HG03139 (cell line): ENCODE results near the gene SIT1.

ENCODE experiments used
- ATAC-seq: cut with Tn5 transposase; IDR thresholded peaks from one replicate; pipeline ENCODE4 v1.9.1; 2021; ENCODE audit not compliant: unreplicated experiment

SIT1 gene

DNA sequence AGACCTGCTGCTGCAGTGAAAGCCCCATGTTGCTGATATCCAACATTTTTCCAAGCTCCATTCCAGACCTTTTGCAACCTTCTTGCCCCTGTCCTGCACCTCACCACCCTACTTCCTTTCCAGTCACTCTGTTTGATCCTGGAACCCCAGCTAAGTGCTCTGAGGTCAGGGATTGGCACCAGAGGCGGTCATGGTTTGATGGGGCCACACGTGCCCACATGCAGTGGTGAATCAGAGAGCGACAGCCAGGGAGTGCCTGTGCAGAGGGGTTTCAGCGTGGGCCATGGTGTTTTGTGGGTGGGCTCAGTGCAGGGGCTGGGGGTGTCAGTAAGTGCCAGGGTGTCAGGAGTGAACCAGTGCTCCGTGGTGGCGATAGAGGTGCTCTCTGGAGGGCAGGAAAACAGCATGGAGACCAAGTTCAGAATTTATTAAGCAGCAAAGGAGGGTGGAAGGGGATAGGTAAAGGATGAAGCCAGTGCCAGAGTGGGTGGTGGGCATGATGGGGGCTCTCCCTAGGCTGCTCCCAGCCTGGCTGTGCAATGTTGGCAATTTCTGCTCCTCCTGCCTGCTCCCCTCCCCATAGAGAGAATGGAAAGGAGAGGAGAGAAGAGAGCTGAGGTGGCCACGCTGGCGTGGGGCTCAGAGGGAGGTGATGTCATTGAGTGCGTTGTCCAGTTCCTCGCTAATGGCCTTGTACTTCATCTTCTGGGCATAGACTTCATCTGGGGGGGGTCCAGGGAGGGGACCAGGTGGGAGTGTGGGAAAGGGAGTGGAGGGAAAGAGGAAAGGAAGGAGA lies 32.0 kb upstream of the SIT1 start:
- no peak for ATAC-seq

GRCh38 chr9:35682051-35682450 lies 31.3 kb upstream of the SIT1 start:
- no peak for ATAC-seq

DNA sequence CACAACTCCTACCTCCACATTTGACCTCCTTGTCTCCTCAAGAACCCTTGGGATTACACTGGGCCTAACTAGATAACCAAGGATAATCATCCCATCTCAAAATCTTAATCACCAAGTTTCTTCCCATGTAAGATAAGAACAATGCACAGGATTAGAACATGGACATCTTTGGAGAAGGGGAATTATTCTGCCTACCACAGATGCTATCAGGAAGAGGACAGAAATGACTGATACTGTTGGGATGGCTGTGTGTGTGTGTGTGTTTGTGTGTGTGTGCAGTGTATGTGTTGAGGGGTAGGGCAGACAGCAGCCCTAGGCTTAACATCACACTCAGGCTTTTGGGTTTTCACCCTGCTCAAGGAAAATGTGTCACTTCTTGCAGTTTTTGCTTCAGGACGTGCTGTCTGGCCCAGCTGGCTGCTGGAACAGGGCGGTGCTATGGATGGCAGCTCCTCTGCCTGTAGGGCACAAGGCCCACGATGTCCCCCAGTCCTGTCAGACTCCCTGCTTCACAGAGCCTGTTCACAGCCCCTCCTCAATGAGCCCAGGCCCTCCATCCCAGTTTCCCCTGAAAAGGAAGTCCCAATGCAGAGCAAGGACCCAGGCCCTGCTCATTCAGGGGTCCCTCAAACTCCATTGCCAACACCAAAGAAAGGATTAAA lies 30.7 kb upstream of the SIT1 start:
- no peak for ATAC-seq

- no peak for ATAC-seq
Measured at GRCh38 chr9:35680331-35681105, 29.8 kb upstream of the SIT1 start.

GRCh38 chr9:35679766-35680330 lies 29.1 kb upstream of the SIT1 start:
- no peak for ATAC-seq

DNA sequence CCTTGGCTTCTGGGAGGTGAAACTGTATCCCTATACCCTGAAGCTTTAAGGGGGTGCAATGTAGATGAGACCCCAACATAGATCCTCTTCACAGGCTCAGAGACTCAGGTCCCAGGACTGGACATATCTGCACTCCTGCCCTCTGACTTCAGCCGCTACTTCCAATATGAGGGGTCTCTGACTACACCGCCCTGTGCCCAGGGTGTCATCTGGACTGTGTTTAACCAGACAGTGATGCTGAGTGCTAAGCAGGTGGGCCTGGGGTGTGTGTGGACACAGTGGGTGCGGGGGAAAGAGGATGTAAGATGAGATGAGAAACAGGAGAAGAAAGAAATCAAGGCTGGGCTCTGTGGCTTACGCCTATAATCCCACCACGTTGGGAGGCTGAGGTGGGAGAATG lies 28.4 kb upstream of the SIT1 start:
- ATAC-seq: no peak

GRCh38 chr9:35675732-35676392 lies 25.1 kb upstream of the SIT1 start:
- no peak for ATAC-seq

GRCh38 chr9:35675204-35675603 lies 24.5 kb upstream of the SIT1 start:
- ATAC-seq: no peak

DNA sequence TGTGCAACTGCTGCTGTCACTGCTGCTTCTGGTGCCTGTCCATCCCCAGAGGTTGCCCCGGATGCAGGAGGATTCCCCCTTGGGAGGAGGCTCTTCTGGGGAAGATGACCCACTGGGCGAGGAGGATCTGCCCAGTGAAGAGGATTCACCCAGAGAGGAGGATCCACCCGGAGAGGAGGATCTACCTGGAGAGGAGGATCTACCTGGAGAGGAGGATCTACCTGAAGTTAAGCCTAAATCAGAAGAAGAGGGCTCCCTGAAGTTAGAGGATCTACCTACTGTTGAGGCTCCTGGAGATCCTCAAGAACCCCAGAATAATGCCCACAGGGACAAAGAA lies 23.3 kb upstream of the SIT1 start:
- no peak for ATAC-seq

- ATAC-seq: no peak
Measured at GRCh38 chr9:35673132-35674024, 22.6 kb upstream of the SIT1 start, which contains the start of gene CA9. Gene CA9 (plus strand): TSS chr9:35673928. CDS start chr9:35673960, 32 bp downstream.

DNA sequence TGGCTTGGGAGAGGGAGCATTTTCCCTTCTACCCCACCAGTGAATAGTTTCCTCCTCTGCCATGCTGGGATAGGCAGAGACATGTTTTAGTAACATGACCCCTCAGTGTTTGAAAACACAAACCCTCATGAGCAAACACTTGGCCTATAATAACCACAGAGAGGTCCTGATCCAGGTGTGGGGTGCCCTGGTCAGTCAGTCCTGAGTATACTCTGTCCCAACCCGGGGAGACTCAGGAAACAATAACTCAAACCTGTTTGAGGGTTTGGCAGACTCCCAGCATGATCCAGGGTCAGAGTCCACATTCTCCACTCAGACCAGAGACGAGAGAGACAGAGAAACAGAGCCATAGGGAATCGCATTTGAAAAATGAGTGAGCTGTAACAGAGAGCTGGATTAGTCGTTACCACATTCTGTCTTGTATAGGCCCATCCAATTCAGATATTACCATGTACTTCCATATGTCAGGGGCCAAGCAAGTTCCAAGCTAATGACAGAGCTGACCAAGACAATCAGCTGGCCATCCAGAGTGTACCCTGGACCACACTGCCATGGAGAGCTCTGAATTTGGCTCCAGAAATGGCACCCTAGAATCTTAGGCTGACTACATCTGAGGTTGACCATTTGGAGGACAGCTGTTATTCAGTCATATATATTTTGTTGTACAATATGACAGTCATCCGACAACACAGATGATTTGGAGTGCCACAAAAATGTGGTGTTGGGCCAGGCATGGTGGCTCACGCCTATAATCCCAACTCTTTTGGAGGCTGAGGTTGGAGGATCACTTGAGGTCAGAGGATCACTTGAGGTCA lies 18.8 kb upstream of the SIT1 start:
- no peak for ATAC-seq

GRCh38 chr9:35667939-35668338 lies 17.2 kb upstream of the SIT1 start:
- no peak for ATAC-seq

DNA sequence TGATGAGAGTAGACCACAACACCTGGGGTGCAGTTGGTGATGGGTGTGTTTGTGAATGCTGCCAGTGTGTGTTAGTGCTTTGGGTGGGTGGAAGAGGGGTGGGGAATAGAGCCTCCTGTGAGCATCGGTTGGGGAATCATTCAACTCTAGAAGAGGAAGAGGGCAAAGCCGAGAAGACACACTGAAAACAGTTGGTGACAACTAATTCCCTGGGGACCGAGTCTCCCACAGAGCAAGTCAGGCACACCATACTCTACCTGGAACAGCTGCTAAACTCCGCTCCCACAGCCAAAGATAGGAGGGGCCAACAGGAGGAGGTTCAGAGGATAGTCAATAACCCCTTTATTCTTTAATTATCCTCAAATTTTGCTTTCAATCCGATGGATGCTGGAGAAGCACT lies 15.8 kb upstream of the SIT1 start:
- ATAC-seq: no peak

DNA sequence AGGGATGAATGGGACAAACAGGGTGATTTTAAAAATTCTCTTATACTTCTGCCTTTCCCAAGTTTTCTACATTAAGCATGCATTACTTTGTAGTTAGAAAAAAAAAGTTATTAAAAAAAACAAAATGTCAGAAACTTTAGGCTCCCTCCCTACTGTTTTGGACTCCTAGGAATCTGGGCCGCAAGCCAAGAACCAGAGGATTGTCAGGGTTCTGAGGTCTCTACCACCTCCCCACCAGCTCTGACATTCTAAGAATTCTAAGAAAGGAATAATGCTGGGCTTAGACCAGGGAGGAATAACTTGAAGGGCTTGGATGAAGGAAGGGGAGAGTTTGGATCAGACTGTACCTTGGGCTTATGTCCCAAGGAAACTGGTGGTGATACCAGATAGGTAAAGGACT lies 15.3 kb upstream of the SIT1 start:
- ATAC-seq: no peak

GRCh38 chr9:35665471-35665818 lies 14.7 kb upstream of the SIT1 start:
- ATAC-seq: no peak

GRCh38 chr9:35664531-35665470 lies 14.1 kb upstream of the SIT1 start, which contains the start of gene ARHGEF39:
Gene ARHGEF39 (minus strand): TSS chr9:35665195. CDS start chr9:35665169, 26 bp downstream.
- peak; percentile 71 for ATAC-seq

DNA sequence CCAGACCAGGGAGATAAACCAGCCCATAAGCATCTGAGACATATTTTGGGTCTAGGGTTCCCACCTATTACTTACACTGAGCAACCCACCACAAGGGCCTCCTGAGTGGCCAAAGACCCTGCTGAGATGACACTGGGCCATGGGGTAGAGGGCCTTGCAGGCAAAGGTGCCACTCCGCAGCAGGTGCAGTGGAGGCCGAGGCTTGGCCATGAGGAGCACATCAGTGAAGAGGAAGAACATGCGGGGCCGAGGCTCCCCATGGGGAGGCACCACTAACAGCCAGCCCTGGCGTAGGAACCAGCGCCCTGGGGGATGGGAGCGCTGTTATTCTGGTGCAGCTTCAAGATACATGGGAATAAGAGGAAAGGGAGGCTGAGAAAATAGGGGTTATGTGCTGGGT lies 11.7 kb upstream of the SIT1 start:
- no peak for ATAC-seq

DNA sequence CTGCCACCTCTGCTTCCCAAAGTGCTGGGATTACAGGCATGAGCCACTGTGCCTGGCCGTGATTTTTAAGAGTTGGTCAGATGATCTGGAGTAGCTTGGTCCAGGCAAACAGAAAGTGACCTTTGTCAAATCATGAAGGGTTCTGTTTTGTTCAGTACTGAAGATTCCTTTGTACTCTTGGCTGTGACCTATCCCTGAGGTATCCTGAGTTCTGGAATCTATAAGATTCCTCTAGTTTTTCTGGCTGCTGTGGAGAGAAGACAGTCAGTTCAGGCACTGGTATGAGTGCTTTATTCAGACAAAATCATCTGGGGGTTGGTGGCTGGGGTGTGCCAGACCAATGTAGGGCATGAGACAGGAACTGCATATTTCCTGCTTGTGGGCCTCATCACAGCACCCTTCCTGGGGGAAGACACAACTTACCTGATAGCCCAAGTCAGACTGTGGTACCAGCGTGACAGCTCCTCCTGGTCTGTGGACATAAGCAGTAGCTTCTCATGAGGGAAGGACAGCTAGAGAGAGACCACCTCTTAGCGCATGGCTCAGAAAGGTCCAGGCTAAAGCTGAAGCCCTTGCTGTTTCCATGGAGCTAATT lies 11.1 kb upstream of the SIT1 start:
- no peak for ATAC-seq
